A549 (cell line): Measurements from ENCODE around the gene SLC23A2. TPM values are rescaled to one million over a fixed set of nuclear protein-coding genes. Genes with fewer than 3 reads are reported as not detected.
"Not testable (repeated sequence)": the region's sequence is repeated elsewhere in the genome, so short reads cannot be mapped to it uniquely, and the experiment has no call there.

ENCODE experiments used
- ATAC-seq, 2 experiments: fragments of 200-7000 bp in 1 of 2; fragments of >200 bp in 1 of 2; cut with Nextera tagmentation in 1 of 2; cut with Tn5 transposase in 1 of 2; 3 replicates each; pipeline versions ENCODE4 v1.8.0 to v1.9.1; 2018 to 2020; ENCODE audit warnings: mild to moderate bottlenecking in 1 of 2, moderate library complexity in 1 of 2
- CTCF ChIA-PET: fragments of 300-600 bp; sonication (Branson Sonifier 250); formaldehyde crosslinking; extraction: SDS; loops from one replicate; lab custom pipeline; 2021; ENCODE audit warnings: antibody characterized with exemption, inconsistent platforms; lab: Yijun Ruan, JAX
- POLR2A ChIA-PET: fragments of 350-600 bp; formaldehyde crosslinking; extraction: SDS; loops from one replicate; lab custom pipeline; 2021; ENCODE audit warnings: antibody characterized with exemption, inconsistent platforms; lab: Yijun Ruan, JAX
- DNase-seq, 2 experiments: peaks; one replicate each; pipeline versions ENCODE4 v3.0.0 to v3.0.0-alpha.2; 2011 to 2016; ENCODE audit warnings: low read depth in 1 of 2, low spot score in 1 of 2
- FAIRE-seq: peaks from 2 replicates; lab custom pipeline; 2011; peaks lifted over from hg19 to GRCh38; lab: Jason Lieb, UNC
- H3K27ac ChIP-seq, 2 experiments: fragments of >200 bp; sonication (Bioruptor Twin); formaldehyde crosslinking; 3 replicates each; pipeline ENCODE4 v1.5.1; 2016 to 2017
- H3K4me1 ChIP-seq: fragments of >200 bp; sonication (Bioruptor Twin); formaldehyde crosslinking; 3 replicates; pipeline ENCODE4 v1.6.1; 2016
- H3K4me2 ChIP-seq: fragments of >200 bp; sonication (Bioruptor Twin); formaldehyde crosslinking; 3 replicates; pipeline ENCODE4 v1.6.1; 2016
- H3K4me3 ChIP-seq: fragments of >200 bp; sonication (Bioruptor Twin); formaldehyde crosslinking; 3 replicates; pipeline ENCODE4 v1.5.1; 2016
- H3K9me3 ChIP-seq: fragments of >200 bp; sonication (Bioruptor Twin); formaldehyde crosslinking; 3 replicates; pipeline ENCODE4 v1.6.1; 2016
- ATOH8 ChIP-seq: fragments of 250-450 bp; sonication (Bioruptor Pico); IDR thresholded peaks from 2 replicates; pipeline ENCODE4 v1.5.0; 2020; ENCODE audit warnings: low read depth, mild to moderate bottlenecking, moderate library complexity
- BHLHE40 ChIP-seq: IDR thresholded peaks from 2 replicates; pipeline ENCODE4 v1.6.1; 2012; ENCODE audit warnings: low read depth, low read length, inconsistent platforms
- CBX2 ChIP-seq: fragments of 200-600 bp; sonication (generic); IDR thresholded peaks from 2 replicates; pipeline ENCODE4 v1.6.1; 2016; ENCODE audit warnings: low read depth, mild to moderate bottlenecking, borderline replicate concordance
- CBX8 ChIP-seq: fragments of 200-600 bp; sonication (generic); IDR thresholded peaks from 2 replicates; pipeline ENCODE4 v1.6.1; 2016
- CHD2 ChIP-seq: fragments of 150-350 bp; IDR thresholded peaks from 2 replicates; pipeline ENCODE4 v1.6.1; 2014; ENCODE audit warnings: low read length; ENCODE audit not compliant: partially characterized antibody
- CHD4 ChIP-seq: fragments of 200-600 bp; sonication (generic); IDR thresholded peaks from 2 replicates; pipeline ENCODE4 v1.6.1; 2016; ENCODE audit warnings: antibody characterized with exemption, mild to moderate bottlenecking, borderline replicate concordance
- ELK1 ChIP-seq: fragments of 150-350 bp; IDR thresholded peaks from 2 replicates; pipeline ENCODE4 v1.6.1; 2014; ENCODE audit warnings: low read depth, mild to moderate bottlenecking, low read length
- HDAC2 ChIP-seq: fragments of 200-600 bp; sonication (generic); IDR thresholded peaks from 2 replicates; pipeline ENCODE4 v1.6.1; 2016
- HEYL ChIP-seq: fragments of 250-450 bp; sonication (Bioruptor Pico); IDR thresholded peaks from 2 replicates; pipeline ENCODE4 v1.8.0; 2021; ENCODE audit warnings: mild to moderate bottlenecking, moderate library complexity
- HOXB13 ChIP-seq: fragments of 250-450 bp; sonication (Bioruptor Pico); IDR thresholded peaks from 2 replicates; pipeline ENCODE4 v1.5.0; 2020; ENCODE audit warnings: low read depth, mild to moderate bottlenecking, moderate library complexity
- JUN ChIP-seq, 2 experiments: fragments of >200 bp; sonication (Bioruptor Twin); formaldehyde crosslinking; IDR thresholded peaks; 2 replicates in 1 of 2; 3 replicates in 1 of 2; pipeline ENCODE4 v1.6.1; 2016 to 2017
- KDM5A ChIP-seq: fragments of 200-600 bp; sonication (generic); IDR thresholded peaks from 2 replicates; pipeline ENCODE4 v1.6.1; 2016; ENCODE audit warnings: antibody characterized with exemption, mild to moderate bottlenecking
- NPAS2 ChIP-seq: fragments of 250-450 bp; sonication (Bioruptor Pico); IDR thresholded peaks from 2 replicates; pipeline ENCODE4 v1.8.0; 2022; ENCODE audit warnings: mild to moderate bottlenecking, moderate library complexity, borderline replicate concordance
- SREBF2 ChIP-seq: fragments of 450-650 bp; IDR thresholded peaks from 2 replicates; pipeline ENCODE4 v1.6.1; 2014; ENCODE audit warnings: mild to moderate bottlenecking, moderate library complexity
- ZC3H11A ChIP-seq: fragments of 450-650 bp; IDR thresholded peaks from 2 replicates; pipeline ENCODE4 v1.6.1; 2014; ENCODE audit warnings: antibody characterized with exemption, mild to moderate bottlenecking
- ZFP36 ChIP-seq: fragments of 450-650 bp; IDR thresholded peaks from 2 replicates; pipeline ENCODE4 v1.6.1; 2014; ENCODE audit warnings: borderline replicate concordance; ENCODE audit not compliant: partially characterized antibody
- ZNF302 ChIP-seq: fragments of 250-450 bp; sonication (Bioruptor Pico); IDR thresholded peaks from 2 replicates; pipeline ENCODE4 v1.9.0; 2021; ENCODE audit warnings: inconsistent platforms, mild to moderate bottlenecking, moderate library complexity
- WGBS: methylation state at CpG from one replicate; pipeline ENCODE4 v1.1.6; 2017; ENCODE audit errors: missing lambda C conversion rate; 5-methylcytosine and 5-hydroxymethylcytosine counted together
- polyA plus RNA-seq, 4 experiments: library from polyadenylated mRNA; depleted of rRNA in 3 of 4; stranded (reverse); fragments of >200 nt; fragmentation: RNase III in 1 of 4; extraction: RNeasy Plus Mini Kit Qiagen cat#74134 plus additional on column Dnase treatment in 1 of 4; gene quantifications; 2 replicates in 3 of 4; 3 replicates in 1 of 4; pipeline ENCODE4 v1.2.3, GENCODE V29; 2011 to 2017

SLC23A2 gene
- polyA plus RNA-seq, 2 of the 4 experiments (the other 2 are of a cell fraction): 13.1 to 47.8 TPM

- H3K9me3 ChIP-seq, DNase-seq, ATAC-seq, H3K4me2 ChIP-seq, FAIRE-seq, H3K4me3 ChIP-seq, H3K27ac ChIP-seq, POLR2A ChIA-PET: not testable (repeated sequence)
- TF ChIP-seq ZC3H11A: peak; percentile 76
- WGBS: 90% methylated on average over 8 of the region's 8 CpGs
- peaks cover 19% of the 10 kb centered on the region for H3K4me1 ChIP-seq
- CTCF ChIA-PET: interaction anchor here (0.6 to 1.5 kb wide), 4 partner anchors 42 to 442 kb away, joined by 3 to 4 read pairs (median 4); no protein-coding TSS in a partner anchor
Measured at GRCh38 chr20:5004825-5005224, 3.5 kb upstream of the SLC23A2 start.

GRCh38 chr20:5003626-5004025, 2.3 kb upstream of the SLC23A2 start:
- Histone ChIP-seq H3K4me1 (peaks cover 24% of the 10 kb centered on the region), H3K9me3 (no peaks in the 10 kb centered on the region), H3K4me3 (no peak overlapping the region), H3K4me2 (no peak overlapping the region), H3K27ac (no peak overlapping the region)
- no peak for ATAC-seq
- CTCF ChIA-PET: interaction anchor here (0.6 to 1.0 kb wide), 2 partner anchors 33 to 98 kb away, joined by 3 to 4 read pairs; no protein-coding TSS in a partner anchor
- POLR2A ChIA-PET: no interaction called here
- no peak for FAIRE-seq
- DNase-seq: no peak
- no peak for TF ChIP-seq CBX2
- TF ChIP-seq HEYL (CRISPR knock-in tag): no peak
- no peak for TF ChIP-seq JUN (IDR thresholded peaks at IDR 0.05)
- TF ChIP-seq CHD2: no peak
- TF ChIP-seq ZFP36: no peak
- no peak for TF ChIP-seq NPAS2 (CRISPR knock-in tag)
- 72% methylated on average over 3 of the region's 3 CpGs for WGBS

GRCh38 chr20:5002077-5002413, 735 bp upstream of the SLC23A2 start:
- FAIRE-seq: no peak
- no peak for DNase-seq
- ChIA-PET POLR2A (no interaction called here), CTCF (no interaction called here)
- no peaks in the 10 kb centered on the region for H3K9me3 ChIP-seq
- peak overlapping the region; percentile 93 for H3K4me2 ChIP-seq
- ATAC-seq: peak; percentile 4 to 17; a peak in 3 of 6 replicates
- H3K27ac ChIP-seq: peak overlapping the region; percentile 77 to 90; a peak in 5 of 6 replicates
- H3K4me1 ChIP-seq: peaks cover 20% of the 10 kb centered on the region
- peak overlapping the region; percentile 65 for H3K4me3 ChIP-seq
- TF ChIP-seq CBX8 (no peak), ATOH8 (CRISPR knock-in tag) (no peak), BHLHE40 (no peak), JUN (IDR thresholded peaks at IDR 0.05) (no peak), ZNF302 (CRISPR knock-in tag) (no peak), CHD4 (no peak), HOXB13 (CRISPR knock-in tag) (no peak), HDAC2 (no peak), KDM5A (no peak), ELK1 (no peak), CBX2 (no peak), SREBF2 (no peak), ZFP36 (no peak)
- 35% methylated on average over 5 of the region's 5 CpGs for WGBS
